Fibroblast of mammary gland (primary cell): ENCODE results near the gene CACNA1C.

Source experiments
- DNase-seq: peaks from one replicate; pipeline ENCODE4 v3.0.0-alpha.2; 2010; ENCODE audit warnings: low read depth
- H3K4me3 ChIP-seq: 2 replicates; pipeline ENCODE4 v1.5.1; 2011; ENCODE audit warnings: low read depth, mild to moderate bottlenecking, low read length, moderate library complexity; ENCODE audit not compliant: control insufficient read depth
- CTCF ChIP-seq: conservative IDR thresholded peaks from 2 replicates; pipeline ENCODE4 v1.5.1; 2011; ENCODE audit warnings: low read depth, low read length, inconsistent platforms; ENCODE audit not compliant: control insufficient read depth, insufficient read depth

CACNA1C gene

GRCh38 chr12:2281446-2281845, 228.7 kb downstream of the CACNA1C start:
- H3K4me3 ChIP-seq: no peak overlapping the region
- no peak for TF ChIP-seq CTCF
- DNase-seq: no peak

GRCh38 chr12:2282318-2282717, 229.5 kb downstream of the CACNA1C start:
- TF ChIP-seq CTCF: peak; percentile 11
- no peak overlapping the region for H3K4me3 ChIP-seq
- peak; percentile 41 for DNase-seq

GRCh38 chr12:2283480-2283879, 230.7 kb downstream of the CACNA1C start:
- TF ChIP-seq CTCF: no peak
- no peak for DNase-seq
- no peak overlapping the region for H3K4me3 ChIP-seq

- no peak for TF ChIP-seq CTCF
- no peak overlapping the region for H3K4me3 ChIP-seq
- peak; percentile 72 for DNase-seq
Measured at GRCh38 chr12:2283916-2284315, 231.1 kb downstream of the CACNA1C start.

GRCh38 chr12:2284321-2284813, 231.6 kb downstream of the CACNA1C start:
- no peak overlapping the region for H3K4me3 ChIP-seq
- DNase-seq: peak; percentile 89
- no peak for TF ChIP-seq CTCF

- peak; percentile 67 for TF ChIP-seq CTCF
- H3K4me3 ChIP-seq: no peak overlapping the region
- peak; percentile 82 for DNase-seq
Measured at GRCh38 chr12:2284857-2285256, 232.1 kb downstream of the CACNA1C start.

- H3K4me3 ChIP-seq: no peak overlapping the region
- DNase-seq: no peak
- no peak for TF ChIP-seq CTCF
Measured at GRCh38 chr12:2285462-2285861, 232.7 kb downstream of the CACNA1C start.
